Spleen (tissue), 11 donors: ENCODE results near the gene GABARAPL1. TPM values are rescaled to one million over a fixed set of nuclear protein-coding genes. Genes with fewer than 3 reads are reported as not detected.
"Not testable (repeated sequence)": the region's sequence is repeated elsewhere in the genome, so short reads cannot be mapped to it uniquely, and the experiment has no call there.

Experiments
- DNase-seq: peaks from one replicate; pipeline ENCODE4 v3.0.0-alpha.2; 2020
- H3K27ac ChIP-seq, 8 donors: fragments of 200-600 bp; sonication (generic) in 7 of 8; 1 replicate in 4 of 8; 2 replicates in 4 of 8; pipeline versions ENCODE4 v1.5.0 to v1.8.0; 2016 to 2021; ENCODE audit warnings: inconsistent platforms in 4 of 8, mild to moderate bottlenecking in 4 of 8, moderate library complexity in 1 of 8
- H3K27me3 ChIP-seq, 7 donors: fragments of 200-600 bp; sonication (generic) in 6 of 7; replicated peaks in 1 of 7; 1 replicate in 4 of 7; 2 replicates in 3 of 7; pipeline versions ENCODE4 v1.5.0 to v1.8.0; 2016 to 2021; ENCODE audit warnings: inconsistent platforms in 3 of 7, mild to moderate bottlenecking in 1 of 7
- H3K36me3 ChIP-seq, 6 donors: fragments of 200-600 bp; sonication (generic) in 5 of 6; 1 replicate in 4 of 6; 2 replicates in 2 of 6; pipeline versions ENCODE4 v1.5.0 to v1.8.0; 2016 to 2021; ENCODE audit warnings: inconsistent platforms in 2 of 6
- H3K4me1 ChIP-seq, 6 donors: fragments of 200-600 bp; sonication (generic) in 5 of 6; 1 replicate in 3 of 6; 2 replicates in 3 of 6; pipeline versions ENCODE4 v1.5.0 to v1.8.0; 2016 to 2021; ENCODE audit warnings: inconsistent platforms in 3 of 6
- H3K4me3 ChIP-seq, 8 donors: fragments of 200-600 bp; sonication (generic) in 7 of 8; 1 replicate in 4 of 8; 2 replicates in 4 of 8; pipeline versions ENCODE4 v1.5.0 to v1.8.0; 2016 to 2021; ENCODE audit warnings: inconsistent platforms in 4 of 8, mild to moderate bottlenecking in 4 of 8, moderate library complexity in 2 of 8
- H3K9me3 ChIP-seq, 8 donors: fragments of 200-600 bp; sonication (generic) in 7 of 8; 1 replicate in 4 of 8; 2 replicates in 4 of 8; pipeline versions ENCODE4 v1.5.0 to v1.8.0; 2016 to 2021; ENCODE audit warnings: inconsistent platforms in 4 of 8
- POLR2A ChIP-seq, 3 donors: fragments of 450-650 bp; IDR thresholded peaks; one replicate each; pipeline ENCODE4 v1.5.1; 2017; ENCODE audit warnings: antibody characterized with exemption in 3 of 3, mild to moderate bottlenecking in 1 of 3
- POLR2AphosphoS5 ChIP-seq, 3 donors: sonication (generic); formaldehyde crosslinking; IDR thresholded peaks; one replicate each; pipeline ENCODE4 v1.5.1; 2017; ENCODE audit warnings: antibody characterized with exemption in 3 of 3
- WGBS, 5 donors: extraction: QIAGEN DNeasy Blood & Tissue Kit in 3 of 5; methylation state at CpG; one replicate each; pipeline versions ENCODE4 v1.1.5 to v1.1.7; 2013 to 2018; 5-methylcytosine and 5-hydroxymethylcytosine counted together
- intact Hi-C: fragments of 100-400 bp; cut with DNase I; formaldehyde crosslinking; loops from one replicate; pipeline ENCODE4 v1.15.0; 2023; ENCODE audit warnings: low total_unique reads
- polyA plus RNA-seq, 3 donors: library from polyadenylated mRNA; stranded (reverse); fragments of 200-250 nt; gene quantifications; one replicate each; pipeline ENCODE4 v1.2.1, GENCODE V29; 2013
- total RNA-seq, 7 donors: library from RNA; depleted of rRNA in 3 of 7; stranded (reverse); fragments of >200 nt in 3 of 7; fragmentation: NEBNext Ultra II Directional in 4 of 7; extraction: Animal tissue kit (Norgen Biotek cat#: 25700) in 4 of 7; gene quantifications; one replicate each; pipeline versions ENCODE4 v1.1.0 to v1.2.1, GENCODE V29; 2016 to 2021
- TF ChIP-seq, protein P1 (sequence below), 11 experiments: fragments of 200-600 bp in 7 of 11; fragments of 450-650 bp in 4 of 11; sonication (generic) in 4 of 11; IDR thresholded peaks in 8 of 11; conservative IDR thresholded peaks in 3 of 11; 1 replicate in 7 of 11; 2 replicates in 4 of 11; pipeline versions ENCODE4 v1.4.0 to v1.8.0; 2016 to 2021; ENCODE audit warnings: antibody characterized with exemption in 11 of 11, inconsistent platforms in 4 of 11, mild to moderate bottlenecking in 1 of 11
- donor health status: healthy with polysubstance abuse.
- donor health status: DM: no; HTN: no; CAD: no; lungs with moderate emphysema.
- donor health status: DM: no; HTN: no; CAD: no.
- donor health status: Bipolar disorder and iron deficiency.
- donor health status: healthy.
- donor health status: DM: no; HTN: no; CAD: no.
- donor health status: DM: yes; HTN: yes; CAD: no.

The GABARAPL1 gene
- total and polyA plus RNA-seq, 10 donors = 10.0 to 79.7 (median 48.5) TPM

DNA sequence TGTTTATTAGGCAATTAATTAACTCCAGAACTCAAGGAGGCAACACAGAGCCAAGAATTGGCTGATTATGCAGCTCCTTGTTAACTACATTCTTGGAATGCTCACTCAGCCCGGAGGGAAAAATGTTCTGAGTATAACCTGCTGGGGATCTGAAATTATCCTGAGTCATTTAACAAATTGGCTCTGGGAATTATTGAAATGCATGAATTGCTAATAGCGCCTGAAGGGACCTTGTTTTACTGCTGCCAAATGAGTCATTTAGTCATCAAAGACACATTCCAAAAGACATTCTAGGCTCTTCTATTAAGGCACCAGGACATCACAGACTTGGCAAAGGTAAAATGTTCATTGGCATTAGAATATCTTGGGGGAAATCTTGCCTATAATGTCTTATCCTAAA lies 20.8 kb upstream of the GABARAPL1 start:
- TF ChIP-seq, protein P1, sequence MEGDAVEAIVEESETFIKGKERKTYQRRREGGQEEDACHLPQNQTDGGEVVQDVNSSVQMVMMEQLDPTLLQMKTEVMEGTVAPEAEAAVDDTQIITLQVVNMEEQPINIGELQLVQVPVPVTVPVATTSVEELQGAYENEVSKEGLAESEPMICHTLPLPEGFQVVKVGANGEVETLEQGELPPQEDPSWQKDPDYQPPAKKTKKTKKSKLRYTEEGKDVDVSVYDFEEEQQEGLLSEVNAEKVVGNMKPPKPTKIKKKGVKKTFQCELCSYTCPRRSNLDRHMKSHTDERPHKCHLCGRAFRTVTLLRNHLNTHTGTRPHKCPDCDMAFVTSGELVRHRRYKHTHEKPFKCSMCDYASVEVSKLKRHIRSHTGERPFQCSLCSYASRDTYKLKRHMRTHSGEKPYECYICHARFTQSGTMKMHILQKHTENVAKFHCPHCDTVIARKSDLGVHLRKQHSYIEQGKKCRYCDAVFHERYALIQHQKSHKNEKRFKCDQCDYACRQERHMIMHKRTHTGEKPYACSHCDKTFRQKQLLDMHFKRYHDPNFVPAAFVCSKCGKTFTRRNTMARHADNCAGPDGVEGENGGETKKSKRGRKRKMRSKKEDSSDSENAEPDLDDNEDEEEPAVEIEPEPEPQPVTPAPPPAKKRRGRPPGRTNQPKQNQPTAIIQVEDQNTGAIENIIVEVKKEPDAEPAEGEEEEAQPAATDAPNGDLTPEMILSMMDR (IDR thresholded peaks at IDR 0.05 in 8 of 11, conservative IDR thresholded peaks at IDR 0.05 in 3 of 11) = no peak
- TF ChIP-seq POLR2A (IDR thresholded peaks at IDR 0.05) = no peak
- no peak for TF ChIP-seq POLR2AphosphoS5 (IDR thresholded peaks at IDR 0.05)
- peaks cover 0 to 24% (median 11%) of the 10 kb centered on the region in 6 donors for H3K4me1 ChIP-seq
- no peak overlapping the region for H3K27ac ChIP-seq
- intact Hi-C loops = loop anchor here (2.0 kb wide), 1 partner anchor 39 kb away; no protein-coding TSS in a partner anchor
- 39 to 72% (median 45%) methylated on average over 2 of the region's 2 CpGs for WGBS, 5 donors
- H3K4me3 ChIP-seq = no peak overlapping the region
- peaks cover 0 to 60% (median 5%) of the 10 kb centered on the region in 7 donors for H3K27me3 ChIP-seq
- no peaks in the 10 kb centered on the region for H3K9me3 ChIP-seq
- no peaks in the 10 kb centered on the region for H3K36me3 ChIP-seq
- no peak for DNase-seq

DNA sequence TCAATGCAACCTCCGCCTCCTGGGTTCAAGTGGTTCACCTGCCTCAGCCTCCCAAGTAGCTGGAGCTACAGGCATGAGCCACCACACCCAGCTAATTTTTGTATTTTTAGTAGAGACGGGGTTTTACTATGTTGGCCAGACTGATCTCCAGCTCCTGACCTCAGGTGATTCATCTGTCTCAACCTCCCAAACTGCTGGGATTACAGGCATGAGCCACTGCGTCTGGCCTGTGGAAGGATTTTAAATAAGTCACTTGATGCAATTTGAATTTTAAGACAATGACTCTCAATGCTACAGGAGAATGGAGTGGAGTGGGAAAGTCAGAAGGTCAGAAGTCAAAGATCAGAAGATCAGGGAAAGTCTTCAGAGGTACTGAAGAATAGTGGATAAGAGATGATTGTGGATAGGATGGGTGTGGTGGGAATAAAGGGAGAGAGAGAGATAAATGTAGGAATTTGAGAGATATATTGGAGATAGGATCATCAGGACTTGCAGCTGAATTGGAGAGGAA lies 18.5 kb upstream of the GABARAPL1 start:
- no peak for DNase-seq
- H3K36me3 ChIP-seq = no peaks in the 10 kb centered on the region
- H3K27ac ChIP-seq = no peak overlapping the region
- TF ChIP-seq POLR2AphosphoS5 (IDR thresholded peaks at IDR 0.05) (no peak), POLR2A (IDR thresholded peaks at IDR 0.05) (no peak)
- TF ChIP-seq, protein P1 (IDR thresholded peaks at IDR 0.05 in 8 of 11, conservative IDR thresholded peaks at IDR 0.05 in 3 of 11) = no peak
- intact Hi-C loops = no loop called here
- H3K27me3 ChIP-seq = peaks cover 0 to 51% (median 8%) of the 10 kb centered on the region in 7 donors
- H3K4me1 ChIP-seq = peaks cover 0 to 25% (median 11%) of the 10 kb centered on the region in 6 donors
- no peaks in the 10 kb centered on the region for H3K9me3 ChIP-seq
- H3K4me3 ChIP-seq = no peak overlapping the region
- WGBS, 5 donors = 89 to 96% (median 91%) methylated on average over 3 of the region's 3 CpGs

DNA sequence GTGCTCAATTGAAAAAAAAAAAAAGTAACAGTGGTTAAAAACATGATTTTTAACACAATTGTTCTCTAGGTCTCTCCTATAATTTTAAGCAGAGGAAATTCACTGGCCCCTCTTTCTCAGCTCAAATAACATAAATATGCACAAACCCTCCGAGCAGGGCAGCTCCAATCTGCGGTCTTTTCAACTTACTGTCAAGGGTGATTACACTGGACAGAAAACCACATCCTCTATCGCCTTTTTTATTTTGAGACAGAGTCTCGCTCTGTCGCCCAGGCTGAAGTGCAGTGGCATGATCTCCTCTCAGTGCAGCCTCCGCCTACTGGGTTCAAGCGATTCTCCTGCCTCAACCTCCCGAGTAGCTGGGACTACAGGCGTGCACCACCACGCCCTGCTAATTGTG lies 16.5 kb upstream of the GABARAPL1 start:
- intact Hi-C loops = no loop called here
- Histone ChIP-seq H3K9me3 (no peaks in the 10 kb centered on the region), H3K36me3 (no peaks in the 10 kb centered on the region), H3K27me3 (peaks cover 0 to 53% (median 8%) of the 10 kb centered on the region in 7 donors), H3K27ac (no peak overlapping the region), H3K4me1 (peaks cover 0 to 18% (median 8%) of the 10 kb centered on the region in 6 donors), H3K4me3 (no peak overlapping the region)
- TF ChIP-seq POLR2A (IDR thresholded peaks at IDR 0.05) (no peak), POLR2AphosphoS5 (IDR thresholded peaks at IDR 0.05) (no peak)
- TF ChIP-seq, protein P1 (IDR thresholded peaks at IDR 0.05 in 8 of 11, conservative IDR thresholded peaks at IDR 0.05 in 3 of 11) = no peak
- no peak for DNase-seq
- 46 to 66% (median 51%) methylated on average over 10 of the region's 10 CpGs for WGBS, 5 donors

DNA sequence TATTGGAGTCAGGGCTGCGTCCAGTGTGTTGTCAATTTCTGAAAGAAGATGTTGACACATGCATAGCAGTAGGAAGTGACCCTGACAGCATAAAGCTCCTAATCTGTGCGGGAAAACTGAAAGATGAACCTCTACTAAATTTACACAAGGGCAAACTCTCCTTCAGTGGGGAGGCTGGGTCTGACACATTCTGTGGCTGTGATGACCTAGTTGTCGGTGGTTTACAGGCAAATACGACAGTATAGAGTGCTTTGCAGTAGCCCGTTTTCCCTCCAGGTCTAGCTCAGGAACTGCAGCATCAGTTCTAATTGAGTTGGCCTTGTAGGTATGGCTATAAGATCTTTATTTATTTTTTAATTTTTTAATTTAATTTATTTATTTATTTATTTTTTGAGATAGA lies 14.8 kb upstream of the GABARAPL1 start:
- Histone ChIP-seq H3K4me3 (no peak overlapping the region), H3K4me1 (peaks cover 0 to 18% (median 8%) of the 10 kb centered on the region in 6 donors), H3K27me3 (peaks cover 0 to 38% (median 8%) of the 10 kb centered on the region in 7 donors), H3K9me3 (no peaks in the 10 kb centered on the region), H3K27ac (no peak overlapping the region), H3K36me3 (no peaks in the 10 kb centered on the region)
- TF ChIP-seq POLR2A (IDR thresholded peaks at IDR 0.05) (no peak), POLR2AphosphoS5 (IDR thresholded peaks at IDR 0.05) (no peak)
- TF ChIP-seq, protein P1 (IDR thresholded peaks at IDR 0.05 in 8 of 11, conservative IDR thresholded peaks at IDR 0.05 in 3 of 11) = no peak
- 65 to 91% (median 82%) methylated on average over 5 of the region's 5 CpGs for WGBS, 5 donors
- DNase-seq = no peak
- intact Hi-C loops = no loop called here

DNA sequence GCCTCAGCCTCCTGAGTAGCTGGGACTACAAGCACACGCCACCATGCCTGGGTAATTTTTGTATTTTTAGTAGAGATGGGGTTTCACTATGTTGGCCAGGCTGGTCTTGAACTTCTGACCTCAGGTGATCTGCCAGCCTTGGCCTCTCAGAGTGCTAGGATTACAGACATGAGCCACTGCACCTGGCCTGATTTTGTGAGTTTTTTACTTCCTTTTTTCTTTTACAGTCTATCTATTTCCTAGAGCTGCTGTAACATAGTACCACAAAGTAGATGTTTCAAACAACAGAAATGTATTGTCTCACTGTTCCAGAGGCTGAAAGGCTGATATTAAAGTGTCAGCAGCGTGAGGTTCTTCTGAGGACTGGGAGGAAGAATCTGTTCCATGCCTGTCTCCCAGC lies 8.2 kb upstream of the GABARAPL1 start:
- intact Hi-C loops, H3K9me3 ChIP-seq, H3K36me3 ChIP-seq, H3K4me1 ChIP-seq, H3K27ac ChIP-seq, H3K4me3 ChIP-seq, DNase-seq, H3K27me3 ChIP-seq: not testable (repeated sequence)
- WGBS, 5 donors = 74 to 87% (median 82%) methylated on average over 2 of the region's 2 CpGs
